Measurements from ENCODE around the gene WFS1.

WFS1 gene

GRCh38 chr4:6324461-6324998 lies 54.9 kb downstream of the WFS1 start:
- H3K27ac Mint-ChIP-seq = no peak overlapping the region
- no peak overlapping the region for H3K4me3 Mint-ChIP-seq
- DNase-seq = no peak
- no peaks in the 10 kb centered on the region for H3K36me3 Mint-ChIP-seq (ENCODE audit: low read depth)
- H3K9me3 Mint-ChIP-seq = no peaks in the 10 kb centered on the region
- TF ChIP-seq CTCF (IDR thresholded peaks at IDR 0.05) = no peak
- H3K27me3 Mint-ChIP-seq (ENCODE audit: low read depth, poor library complexity) = peaks cover 27% of the 10 kb centered on the region
- H3K4me1 Mint-ChIP-seq = peaks cover 10% of the 10 kb centered on the region

DNA sequence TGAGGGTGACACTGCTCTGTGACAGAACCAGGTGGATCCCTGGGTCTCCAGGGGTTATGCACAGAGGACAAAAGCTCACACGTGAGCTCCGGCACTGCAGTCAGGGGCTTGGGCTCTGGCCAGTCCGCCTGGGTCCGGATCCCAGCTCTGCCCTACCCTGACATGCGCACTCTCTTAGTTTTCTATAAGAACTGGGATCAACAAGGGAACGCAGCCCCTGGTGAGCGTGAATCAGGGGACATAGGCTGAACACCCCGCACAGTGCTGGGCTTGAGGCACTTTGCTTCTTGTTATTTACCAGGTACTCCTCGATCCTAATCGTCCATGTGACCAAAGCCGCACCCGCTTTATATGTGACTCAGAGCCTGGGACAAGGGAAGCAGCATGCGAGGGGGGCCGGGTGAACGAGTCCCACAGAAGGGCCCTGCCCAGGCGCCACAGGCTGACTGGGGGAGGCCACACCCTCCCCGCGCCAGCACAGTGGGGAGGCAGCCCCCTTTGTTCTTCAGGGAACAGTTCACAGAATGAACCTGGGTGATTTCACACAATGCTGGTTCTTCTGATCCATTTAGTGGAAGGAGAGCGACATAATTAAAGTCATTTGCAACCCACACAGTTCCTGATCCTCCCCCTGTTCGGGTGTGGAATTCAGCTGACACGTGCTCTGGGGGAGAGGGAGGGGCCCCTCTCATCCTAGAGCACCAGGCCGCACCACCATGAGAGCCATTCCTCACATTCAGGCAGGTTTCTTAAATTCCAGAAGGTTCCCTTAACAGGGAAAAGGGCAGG lies 55.5 kb downstream of the WFS1 start:
- no peak for DNase-seq
- Mint-ChIP-seq H3K4me3 (no peak overlapping the region), H3K27ac (no peak overlapping the region), H3K9me3 (no peaks in the 10 kb centered on the region), H3K27me3 (ENCODE audit: low read depth, poor library complexity) (peaks cover 32% of the 10 kb centered on the region), H3K4me1 (peaks cover 10% of the 10 kb centered on the region), H3K36me3 (ENCODE audit: low read depth) (no peaks in the 10 kb centered on the region)
- TF ChIP-seq CTCF (IDR thresholded peaks at IDR 0.05) = no peak

- DNase-seq = no peak
- Mint-ChIP-seq H3K27ac (no peak overlapping the region), H3K36me3 (ENCODE audit: low read depth) (no peaks in the 10 kb centered on the region), H3K4me3 (no peak overlapping the region), H3K4me1 (peaks cover 10% of the 10 kb centered on the region), H3K9me3 (no peaks in the 10 kb centered on the region), H3K27me3 (ENCODE audit: low read depth, poor library complexity) (peaks cover 34% of the 10 kb centered on the region)
- no peak for TF ChIP-seq CTCF (IDR thresholded peaks at IDR 0.05)
Measured at GRCh38 chr4:6325788-6326290, 56.2 kb downstream of the WFS1 start.

GRCh38 chr4:6326312-6327060 lies 56.8 kb downstream of the WFS1 start:
- no peak for DNase-seq
- H3K4me3 Mint-ChIP-seq = no peak overlapping the region
- peaks cover 10% of the 10 kb centered on the region for H3K4me1 Mint-ChIP-seq
- H3K27ac Mint-ChIP-seq = no peak overlapping the region
- H3K27me3 Mint-ChIP-seq (ENCODE audit: low read depth, poor library complexity) = peaks cover 35% of the 10 kb centered on the region
- no peaks in the 10 kb centered on the region for H3K36me3 Mint-ChIP-seq (ENCODE audit: low read depth)
- TF ChIP-seq CTCF (IDR thresholded peaks at IDR 0.05) = no peak
- no peaks in the 10 kb centered on the region for H3K9me3 Mint-ChIP-seq

DNA sequence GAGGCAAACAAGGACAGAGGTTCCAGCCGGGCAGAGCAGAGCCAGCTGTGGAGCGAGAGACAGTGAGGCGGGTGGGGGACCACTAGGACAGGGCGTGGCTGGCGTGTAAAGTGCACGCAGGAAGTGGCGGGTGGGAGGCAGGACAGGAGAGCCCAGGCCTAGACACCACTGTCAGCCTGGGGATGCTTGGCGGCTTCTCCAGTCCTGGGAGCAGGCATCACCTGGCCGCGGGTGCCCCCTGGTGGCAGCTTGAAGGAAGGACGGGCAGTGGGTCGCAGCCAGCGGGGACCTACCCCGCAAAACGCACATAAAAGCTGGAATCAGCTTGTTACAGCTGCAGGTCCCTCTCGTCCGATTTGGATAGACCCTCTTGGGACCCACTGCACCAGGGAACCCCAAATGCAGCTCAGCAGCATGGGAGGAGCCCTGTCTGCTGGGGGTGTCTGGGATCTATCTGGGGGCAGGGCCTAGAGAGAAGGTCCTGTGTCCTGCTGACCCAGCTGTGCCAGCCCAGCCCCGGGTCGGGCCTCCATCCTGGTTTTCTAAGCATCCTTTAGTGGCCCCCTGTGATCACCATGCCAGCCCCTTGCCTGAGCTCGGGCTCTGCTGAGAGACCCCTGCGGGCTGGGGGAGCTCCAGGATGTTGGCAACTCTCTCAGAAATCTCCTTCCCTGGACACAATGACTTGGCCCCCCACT lies 57.7 kb downstream of the WFS1 start:
- peaks cover 33% of the 10 kb centered on the region for H3K27me3 Mint-ChIP-seq (ENCODE audit: low read depth, poor library complexity)

More for the DNA sequence above, 57.7 kb downstream of the WFS1 start:
- H3K36me3 Mint-ChIP-seq (ENCODE audit: low read depth) = no peaks in the 10 kb centered on the region
- H3K27ac Mint-ChIP-seq = no peak overlapping the region
- H3K9me3 Mint-ChIP-seq = no peaks in the 10 kb centered on the region
- peak; percentile 92 for DNase-seq
- H3K4me3 Mint-ChIP-seq = no peak overlapping the region
- H3K4me1 Mint-ChIP-seq = peaks cover 10% of the 10 kb centered on the region
- peak; percentile 95 for TF ChIP-seq CTCF (IDR thresholded peaks at IDR 0.05)
